Peyer's patch (tissue), 4 donors: ENCODE data around the gene BRIP1.

ENCODE experiments used
- CTCF ChIP-seq, 6 experiments: fragments of 450-650 bp in 4 of 6; fragments of 200-600 bp in 2 of 6; sonication (generic) in 1 of 6; IDR thresholded peaks; one replicate each; pipeline ENCODE4 v1.5.1; 2017 to 2019; ENCODE audit warnings: antibody characterized with exemption in 6 of 6, mild to moderate bottlenecking in 3 of 6, moderate library complexity in 1 of 6
- POLR2A ChIP-seq, 2 donors: fragments of 450-650 bp; IDR thresholded peaks; one replicate each; pipeline ENCODE4 v1.5.1; 2017; ENCODE audit warnings: antibody characterized with exemption in 2 of 2, mild to moderate bottlenecking in 2 of 2, moderate library complexity in 2 of 2

- TF ChIP-seq CTCF (IDR thresholded peaks at IDR 0.05) (no peak), POLR2A (IDR thresholded peaks at IDR 0.05) (no peak)
These were observed 185.0 kb downstream of the BRIP1 start for GRCh38 chr17:61678339-61678738.
